Nucleus accumbens (tissue), 56 donors: ENCODE results near the gene ROCK2.
"Not testable (repeated sequence)": the region's sequence is repeated elsewhere in the genome, so short reads cannot be mapped to it uniquely, and the experiment has no call there.

Source experiments
- DNase-seq, 56 donors: peaks; one replicate each; lab custom pipeline; 2025; lab: John Stamatoyannopoulos, UW

ROCK2 gene

GRCh38 chr2:11201969-11202368 lies 142.5 kb downstream of the ROCK2 start:
- DNase-seq, result no peak

- DNase-seq, result no peak
These were observed 143.8 kb downstream of the ROCK2 start for GRCh38 chr2:11200651-11201050.

- no peak for DNase-seq
These were observed 148.2 kb downstream of the ROCK2 start for GRCh38 chr2:11196246-11196645.

GRCh38 chr2:11187731-11188130 lies 156.7 kb downstream of the ROCK2 start:
- no peak for DNase-seq

- no peak for DNase-seq
These were observed 157.3 kb downstream of the ROCK2 start for GRCh38 chr2:11187083-11187619.

GRCh38 chr2:11186145-11186544 lies 158.3 kb downstream of the ROCK2 start:
- DNase-seq, result no peak

- no peak for DNase-seq
These were observed 161.5 kb downstream of the ROCK2 start for GRCh38 chr2:11182951-11183350.

- no peak for DNase-seq
These were observed 163.8 kb downstream of the ROCK2 start for GRCh38 chr2:11180653-11181052.

GRCh38 chr2:11179899-11180298 lies 164.5 kb downstream of the ROCK2 start:
- DNase-seq, result no peak

DNA sequence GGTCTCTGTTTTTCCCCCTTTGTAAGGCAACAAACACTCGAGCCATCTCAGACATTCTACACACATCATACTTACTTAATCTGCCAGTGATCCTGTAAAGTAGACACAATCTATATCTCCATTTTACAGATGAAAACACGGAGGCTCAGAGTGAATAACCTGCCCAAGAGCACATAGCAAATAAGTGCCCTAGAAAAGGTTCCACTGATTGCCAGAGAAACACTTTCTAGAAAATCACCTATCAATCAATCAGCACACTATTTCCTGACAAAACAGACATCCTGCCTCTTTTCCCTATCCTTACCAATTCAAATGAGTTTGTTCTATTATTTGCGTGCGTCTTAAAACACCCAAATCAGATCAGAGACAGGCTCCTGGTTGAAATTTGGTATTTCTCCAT lies 165.2 kb downstream of the ROCK2 start:
- no peak for DNase-seq

DNA sequence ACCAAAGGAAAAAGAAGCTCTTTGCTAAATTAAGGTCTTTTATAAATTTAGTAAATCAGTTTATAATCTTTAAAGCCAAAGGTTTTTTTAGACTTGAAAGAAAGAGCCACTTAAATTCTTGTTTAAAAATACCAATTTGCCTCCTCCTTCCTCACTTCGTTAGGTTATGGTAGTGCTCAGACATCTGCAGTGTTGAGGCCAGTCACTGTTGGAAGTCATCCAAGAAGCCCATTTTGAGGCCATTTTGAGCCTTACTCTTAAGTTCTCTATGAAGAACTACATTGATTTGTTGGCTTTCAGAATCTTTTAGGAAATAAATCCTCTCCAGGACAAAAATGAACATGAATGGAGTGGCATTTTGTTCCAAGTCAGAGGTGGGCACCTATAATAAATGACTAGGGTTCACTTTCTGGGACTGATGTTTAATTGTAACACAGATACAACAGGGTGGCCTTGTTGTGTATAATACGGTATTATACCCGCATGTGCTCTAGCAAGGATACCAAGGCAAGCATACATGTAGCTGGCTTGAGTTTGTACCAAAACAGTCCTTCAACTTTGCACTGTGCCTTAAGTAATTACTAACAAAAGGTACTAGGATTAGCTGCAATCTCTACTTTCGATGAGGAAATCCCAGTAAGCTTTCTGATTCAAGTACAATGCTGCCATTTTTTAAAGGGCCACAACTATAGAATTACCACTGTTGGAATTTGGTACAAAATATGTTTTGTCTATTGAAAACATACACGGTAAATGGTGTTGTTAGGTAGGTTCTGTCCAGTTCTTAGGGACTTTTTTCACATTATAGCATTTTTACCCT lies 166.4 kb downstream of the ROCK2 start:
- DNase-seq, result no peak

GRCh38 chr2:11175293-11175795 lies 169.1 kb downstream of the ROCK2 start:
- DNase-seq, result peak in 6 of 56 donors; percentile 1 to 42 (median 20)

GRCh38 chr2:11174222-11174621 lies 170.2 kb downstream of the ROCK2 start:
- no peak for DNase-seq

GRCh38 chr2:11169333-11169732 lies 175.1 kb downstream of the ROCK2 start:
- no peak for DNase-seq

DNA sequence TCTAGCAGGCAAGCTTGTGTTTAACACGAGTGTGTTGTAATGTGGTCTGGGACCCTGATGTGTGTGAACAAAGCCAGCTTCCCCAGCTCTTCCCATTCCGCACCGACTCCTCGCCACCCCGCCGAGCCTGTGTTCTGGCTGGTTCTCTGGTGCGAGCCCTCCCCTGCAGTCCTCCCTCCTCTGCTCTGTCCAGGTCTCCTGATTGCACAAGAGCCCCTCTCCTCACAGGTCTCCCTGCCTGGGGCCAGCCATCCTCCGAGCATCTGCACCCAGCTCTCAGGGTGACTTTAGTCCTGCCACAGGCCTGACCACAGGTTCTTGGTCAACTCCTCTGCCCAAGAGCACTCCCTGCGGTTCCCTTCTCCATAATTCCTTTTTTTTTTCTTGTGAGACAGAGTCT lies 175.9 kb downstream of the ROCK2 start:
- no peak for DNase-seq

- no peak for DNase-seq
These were observed 178.0 kb downstream of the ROCK2 start for GRCh38 chr2:11166476-11166875.

- DNase-seq, result not testable (repeated sequence)
These were observed 179.4 kb downstream of the ROCK2 start for GRCh38 chr2:11165046-11165445.

- no peak for DNase-seq
These were observed 180.8 kb downstream of the ROCK2 start for GRCh38 chr2:11163439-11164317.

- no peak for DNase-seq
These were observed 182.7 kb downstream of the ROCK2 start for GRCh38 chr2:11161747-11162146.

GRCh38 chr2:11160731-11161455 lies 183.5 kb downstream of the ROCK2 start:
- no peak for DNase-seq
